NCI-H1436 (cell line): Measurements from ENCODE around the gene CNOT8.
"Not testable (repeated sequence)": the region's sequence is repeated elsewhere in the genome, so short reads cannot be mapped to it uniquely, and the experiment has no call there.

Experiments used
- DNase-seq: peaks from one replicate; lab custom pipeline; 2025; lab: John Stamatoyannopoulos, UW

CNOT8 gene

DNA sequence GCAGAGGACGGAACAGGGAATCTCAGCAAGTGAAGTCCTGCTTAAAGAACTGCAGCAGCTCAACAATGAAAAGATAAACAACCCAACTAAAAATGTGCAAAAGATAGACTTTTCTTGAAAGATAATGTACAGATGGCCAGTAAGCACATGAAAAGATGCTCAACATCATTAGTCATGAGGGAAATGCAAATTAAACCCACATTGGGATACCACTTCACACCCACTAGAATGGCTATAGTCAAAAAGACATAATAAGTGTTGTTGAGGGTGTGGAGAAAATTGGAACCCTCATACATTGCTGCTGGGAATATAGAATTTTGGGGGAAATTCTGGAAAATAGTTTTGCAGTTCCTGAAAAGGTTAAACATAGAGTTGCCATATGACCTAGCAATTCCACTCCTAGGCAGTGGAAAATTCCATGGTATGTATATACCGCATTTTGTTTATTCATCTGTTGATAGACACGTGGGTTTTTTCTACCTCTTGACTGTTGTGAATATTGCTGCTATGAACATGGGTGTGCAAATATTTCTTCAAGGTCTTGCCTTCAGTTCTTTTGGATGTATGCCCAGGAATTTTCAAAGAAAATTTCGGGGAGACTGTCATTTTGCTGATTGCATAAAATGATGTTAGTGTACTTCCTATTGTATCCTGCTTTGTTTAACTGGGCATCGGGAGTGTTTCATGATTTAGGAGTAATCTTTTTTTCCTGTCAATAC lies 7.2 kb downstream of the CNOT8 start:
- no peak for DNase-seq

DNA sequence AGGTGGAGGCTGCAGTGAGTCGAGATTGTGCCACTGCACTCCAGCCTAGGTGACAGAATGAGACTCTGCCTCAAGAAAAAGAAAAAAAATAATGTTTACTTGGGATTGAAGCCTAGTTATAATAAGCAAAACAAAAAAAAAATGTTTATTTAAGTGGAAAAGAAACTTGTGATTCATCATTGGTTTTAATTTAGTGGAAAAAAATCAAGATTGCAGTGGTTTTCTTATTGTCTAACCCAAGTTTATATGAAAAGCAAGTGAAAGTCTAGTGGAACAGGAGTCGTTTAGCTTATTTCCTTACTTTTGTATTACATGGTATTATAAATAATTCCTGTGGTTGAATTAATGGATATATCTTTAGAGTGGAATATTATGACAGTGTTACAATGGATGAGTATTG lies 8.4 kb downstream of the CNOT8 start:
- no peak for DNase-seq

DNA sequence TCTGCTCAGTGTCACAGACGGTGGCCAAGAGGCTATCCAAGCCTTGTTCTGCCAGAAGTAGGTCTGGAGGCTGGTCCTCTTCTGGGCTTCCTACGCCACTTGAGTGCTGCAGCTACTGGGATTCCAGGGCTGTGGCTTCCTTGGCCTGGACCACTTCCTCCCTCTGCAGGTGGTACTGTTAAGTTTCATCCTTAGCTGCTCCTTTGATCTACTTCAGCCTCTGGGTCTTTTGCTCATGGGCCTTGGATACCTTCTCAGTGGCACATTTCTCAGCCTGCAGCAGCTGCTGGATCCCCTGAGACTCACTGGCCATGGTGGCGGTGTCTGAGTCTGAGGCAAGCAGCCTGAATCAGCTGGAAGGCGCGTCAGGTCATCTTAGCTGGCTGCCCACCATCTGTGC lies 10.3 kb downstream of the CNOT8 start:
- no peak for DNase-seq

DNA sequence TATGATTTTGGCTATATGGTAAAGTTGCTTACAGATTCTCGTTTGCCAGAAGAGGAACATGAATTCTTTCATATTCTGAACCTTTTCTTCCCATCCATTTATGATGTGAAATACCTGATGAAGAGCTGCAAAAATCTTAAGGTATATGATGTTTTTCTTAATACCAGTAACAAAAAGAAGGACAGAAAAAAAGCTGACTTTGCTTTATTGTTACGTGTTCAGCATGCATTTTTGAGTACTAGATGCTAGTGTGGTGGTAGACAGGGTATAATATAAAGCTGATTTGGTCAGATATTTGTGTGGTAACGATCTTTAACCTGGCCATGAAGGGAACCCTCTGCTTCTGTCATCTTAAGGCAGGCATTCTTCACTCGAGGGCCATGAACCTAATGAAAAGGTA lies 13.3 kb downstream of the CNOT8 start:
- DNase-seq, result no peak

DNA sequence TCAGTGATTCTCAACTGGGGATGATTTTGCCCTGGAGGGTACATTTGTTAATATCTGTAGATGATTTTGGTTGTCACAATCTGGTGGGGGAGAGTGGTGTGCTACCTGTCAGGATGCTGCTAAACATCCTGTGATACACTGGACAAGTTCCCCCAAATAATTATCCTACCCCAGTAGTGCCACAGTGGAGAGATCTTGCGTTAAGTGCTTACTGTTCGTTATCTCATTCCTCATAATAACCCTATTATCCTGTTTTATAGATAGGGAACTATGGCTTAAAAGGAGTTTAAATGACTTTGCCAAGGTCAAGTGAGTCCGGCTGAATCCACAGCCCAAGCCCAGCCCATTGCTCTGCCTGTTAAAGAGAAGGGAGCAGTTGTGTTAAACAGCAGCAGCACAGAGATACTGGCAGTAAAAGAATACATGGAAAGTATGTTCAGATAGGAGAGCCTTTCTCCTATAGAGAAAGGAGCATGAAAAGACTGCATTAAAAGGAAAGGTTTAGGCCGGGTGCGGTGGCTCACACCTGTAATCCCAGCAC lies 15.4 kb downstream of the CNOT8 start:
- DNase-seq, result no peak

DNA sequence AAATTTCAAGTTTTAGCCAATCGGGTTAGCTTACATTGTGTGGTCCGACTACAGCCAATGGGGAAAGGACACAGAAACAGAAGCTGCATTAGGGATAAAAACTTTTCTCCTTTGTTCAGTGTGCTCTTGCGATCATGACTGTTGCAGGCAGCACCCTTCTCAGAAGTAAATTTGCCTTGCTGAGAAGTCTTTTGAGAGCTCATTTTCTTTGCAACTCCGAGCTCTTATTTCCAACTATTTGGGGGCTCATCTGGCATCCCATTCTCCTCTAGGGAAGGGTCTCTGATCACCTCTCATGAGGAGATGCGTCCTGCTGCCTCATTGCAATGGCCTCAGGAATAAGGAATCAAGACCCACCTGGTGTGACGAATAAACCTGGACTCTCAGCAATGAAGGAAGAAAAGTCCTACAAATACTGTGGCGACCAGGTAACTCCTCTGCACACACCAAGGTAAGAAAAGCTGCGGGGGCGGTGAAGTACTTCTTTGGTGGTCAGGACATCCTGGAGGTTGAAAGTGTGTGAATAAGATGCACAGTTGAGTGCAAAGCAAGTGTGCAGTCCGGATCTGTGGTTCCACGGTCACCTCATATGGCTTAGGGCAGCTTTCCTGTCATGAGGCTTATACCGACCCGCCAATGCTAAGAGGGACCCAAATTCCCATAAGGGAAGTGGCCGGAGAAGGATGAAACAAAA lies 20.4 kb downstream of the CNOT8 start:
- no peak for DNase-seq

DNA sequence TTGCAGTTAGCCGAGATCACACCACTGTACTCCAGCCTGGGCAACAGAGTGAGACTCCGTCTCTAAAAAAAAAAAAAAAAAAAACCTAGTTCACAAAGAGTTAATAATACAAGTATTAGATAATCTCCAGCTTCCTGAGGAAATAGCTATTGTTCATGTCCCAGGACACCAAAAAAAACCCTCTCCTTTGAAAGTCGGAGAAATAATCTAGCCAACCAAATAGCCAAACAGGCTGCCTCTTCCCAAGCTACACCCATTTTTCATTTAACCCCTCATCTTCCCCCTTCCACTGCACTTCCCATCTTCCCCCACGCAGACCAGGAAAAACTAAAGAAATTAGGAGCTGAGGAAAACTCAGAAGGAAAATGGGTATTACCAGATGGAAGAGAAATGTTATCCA lies 23.6 kb downstream of the CNOT8 start:
- no peak for DNase-seq

DNA sequence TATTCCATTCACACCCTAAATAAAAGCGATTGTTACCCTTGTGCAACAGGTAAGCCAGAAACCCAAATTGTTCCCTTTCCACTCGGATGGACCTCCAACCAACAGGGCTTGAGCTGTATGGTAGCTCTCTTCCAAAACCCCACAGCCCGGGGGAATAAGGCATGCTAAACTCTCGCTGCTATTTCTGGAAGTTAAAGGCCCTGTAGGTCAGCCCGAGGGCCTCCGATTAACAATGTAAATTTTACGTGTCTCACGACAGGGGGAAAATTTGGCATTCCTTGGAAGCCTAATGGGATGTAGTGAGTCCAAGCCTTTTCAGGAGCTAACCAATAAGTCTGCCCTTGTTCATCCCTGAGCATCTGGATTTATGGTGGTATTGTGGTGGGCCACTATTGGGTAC lies 26.0 kb downstream of the CNOT8 start:
- DNase-seq, result no peak

DNA sequence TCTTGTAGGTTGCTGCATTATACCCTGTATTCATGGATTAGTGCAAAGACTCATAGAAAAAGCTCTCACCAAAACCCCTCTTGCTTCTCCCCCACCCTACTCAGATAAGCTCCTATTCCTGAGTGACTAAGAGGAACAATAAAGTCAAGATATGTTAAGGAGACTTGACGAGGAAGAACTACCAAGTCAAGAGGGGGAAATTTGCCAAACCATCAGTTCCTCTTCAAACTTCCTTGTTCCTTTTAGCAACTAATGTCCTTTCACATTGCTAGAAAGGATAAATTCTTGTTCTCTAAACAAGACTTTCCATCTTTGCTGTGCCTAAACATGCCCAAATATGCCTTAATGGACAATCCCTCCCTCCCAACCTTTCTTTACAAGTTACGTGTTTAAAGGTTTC lies 27.0 kb downstream of the CNOT8 start:
- no peak for DNase-seq

DNA sequence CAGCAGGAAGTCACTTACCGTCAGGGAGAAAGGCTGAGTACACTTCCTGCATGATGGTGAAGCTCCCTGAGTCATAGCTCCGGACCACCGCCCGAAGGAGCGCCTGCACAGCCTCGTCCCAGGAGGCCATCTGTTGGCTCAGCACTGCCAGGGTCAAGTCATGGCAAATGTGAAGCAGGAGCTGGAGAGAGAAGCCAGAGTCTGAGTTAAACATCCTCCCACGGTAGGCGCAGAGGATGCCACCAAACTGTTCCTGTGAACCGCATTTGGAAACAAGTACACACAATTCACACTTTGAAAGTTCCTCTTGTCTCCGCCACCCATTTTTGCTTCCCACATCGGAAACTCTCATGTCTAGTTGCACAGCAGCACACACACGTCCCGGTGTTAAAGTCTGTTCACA lies 33.9 kb downstream of the CNOT8 start:
- no peak for DNase-seq

DNA sequence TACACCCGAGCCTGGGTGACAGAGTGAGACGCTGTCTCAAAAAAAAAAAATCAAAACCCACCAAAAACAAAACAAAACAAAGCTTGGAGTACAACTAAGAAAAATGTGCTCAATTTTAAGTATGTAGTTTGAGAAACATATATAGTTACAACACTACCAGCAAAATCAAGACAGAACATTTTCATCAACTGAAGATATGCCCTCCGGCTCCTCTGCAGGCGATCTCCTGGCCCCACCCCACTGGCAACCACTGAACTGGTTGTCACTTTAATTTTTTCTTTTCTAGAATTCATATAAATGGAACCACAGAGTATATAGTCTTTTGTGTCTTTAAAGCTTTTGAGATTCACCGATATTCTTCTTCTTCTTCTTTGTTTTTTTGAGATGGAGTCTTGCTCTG lies 35.0 kb downstream of the CNOT8 start:
- DNase-seq, result no peak

DNA sequence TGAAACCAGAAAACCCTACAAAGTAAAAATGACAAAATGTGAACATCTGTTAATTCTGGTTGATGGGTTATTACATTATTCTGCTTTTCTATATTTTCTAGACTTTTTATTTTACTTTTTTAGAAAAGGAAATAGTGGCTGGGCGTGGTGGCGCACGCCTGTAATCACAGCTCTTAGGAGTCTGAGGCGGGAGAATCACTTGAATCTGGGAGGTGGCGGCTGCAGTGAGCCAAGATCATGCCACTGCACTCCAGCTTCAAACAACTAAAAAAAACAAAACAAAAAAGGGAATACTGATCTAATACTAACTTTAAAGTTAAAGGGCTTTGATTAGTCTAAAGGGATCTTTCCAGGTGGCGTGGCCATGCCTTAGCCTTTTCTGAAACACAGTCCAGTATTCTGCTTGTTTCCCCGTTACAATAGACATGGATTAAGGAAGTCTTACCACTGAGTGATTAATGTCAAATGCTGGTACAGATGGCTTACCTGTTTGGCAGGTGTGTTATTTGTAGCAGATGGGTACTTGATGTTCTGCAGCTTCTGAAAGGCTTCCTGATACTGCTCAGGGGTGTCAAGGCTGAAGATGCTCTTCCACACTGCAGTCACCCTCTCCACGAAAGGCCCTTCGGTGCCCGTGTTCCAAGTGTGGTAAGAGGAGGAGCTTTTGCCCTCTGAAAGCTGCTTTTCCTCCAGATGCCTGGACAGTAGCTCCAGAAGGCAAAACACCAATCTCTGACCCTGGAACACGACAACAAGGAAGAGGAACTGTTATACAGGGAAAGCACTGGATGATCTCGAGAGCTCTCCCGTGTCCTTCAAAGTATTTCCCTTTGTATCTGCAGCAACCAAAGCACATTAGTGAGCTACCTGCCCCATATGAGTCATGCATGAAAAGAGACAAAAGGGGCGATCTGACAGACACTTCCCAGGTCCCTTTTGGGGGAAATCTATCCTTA lies 37.5 kb downstream of the CNOT8 start:
- DNase-seq, result no peak

DNA sequence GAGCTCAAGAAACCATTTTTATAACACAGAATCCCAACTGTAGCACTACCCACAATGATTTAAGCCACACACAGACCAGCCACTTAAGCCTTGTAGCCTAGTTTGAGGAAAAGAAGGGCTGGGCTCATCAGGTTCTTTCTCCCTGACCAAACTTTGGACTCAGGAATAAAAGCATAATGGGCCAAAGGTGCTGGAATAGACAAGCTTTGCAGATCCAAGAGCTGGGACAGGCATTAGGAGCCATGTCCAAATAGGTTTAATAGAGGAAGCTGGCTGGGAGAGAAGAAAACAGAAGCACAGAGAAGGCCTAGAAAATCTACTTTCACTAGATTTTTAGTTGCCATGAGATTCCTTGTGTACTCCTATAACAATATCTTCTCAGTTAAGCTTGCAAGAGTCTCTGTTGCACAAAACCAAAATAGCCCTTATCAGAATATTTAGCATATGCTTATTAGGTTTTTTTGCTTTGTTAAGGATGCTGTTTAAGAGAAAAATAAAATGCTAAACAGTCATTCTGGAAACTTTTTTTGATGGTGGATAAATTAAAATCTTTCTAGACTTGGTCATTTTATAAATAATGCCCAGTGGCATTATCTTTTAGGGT lies 38.2 kb downstream of the CNOT8 start:
- no peak for DNase-seq

DNA sequence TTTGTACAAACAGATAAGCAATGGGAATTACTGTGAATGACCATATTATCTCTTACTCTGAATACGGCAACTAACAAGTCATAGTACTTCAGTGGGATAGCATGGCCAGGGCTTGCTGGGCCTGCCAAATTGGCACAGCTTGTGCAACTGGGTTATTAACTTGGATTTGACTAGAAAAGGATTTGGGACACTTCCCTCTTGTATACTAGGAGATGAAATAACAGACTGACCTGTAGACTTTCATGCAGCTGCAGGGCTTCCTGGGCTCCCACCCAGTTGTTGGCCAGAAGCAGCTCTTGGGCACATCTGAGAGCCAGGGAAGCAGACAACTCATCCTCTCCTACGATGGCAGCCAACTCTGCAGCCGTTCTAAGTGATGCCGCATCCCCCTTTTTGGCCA lies 39.8 kb downstream of the CNOT8 start:
- no peak for DNase-seq

DNA sequence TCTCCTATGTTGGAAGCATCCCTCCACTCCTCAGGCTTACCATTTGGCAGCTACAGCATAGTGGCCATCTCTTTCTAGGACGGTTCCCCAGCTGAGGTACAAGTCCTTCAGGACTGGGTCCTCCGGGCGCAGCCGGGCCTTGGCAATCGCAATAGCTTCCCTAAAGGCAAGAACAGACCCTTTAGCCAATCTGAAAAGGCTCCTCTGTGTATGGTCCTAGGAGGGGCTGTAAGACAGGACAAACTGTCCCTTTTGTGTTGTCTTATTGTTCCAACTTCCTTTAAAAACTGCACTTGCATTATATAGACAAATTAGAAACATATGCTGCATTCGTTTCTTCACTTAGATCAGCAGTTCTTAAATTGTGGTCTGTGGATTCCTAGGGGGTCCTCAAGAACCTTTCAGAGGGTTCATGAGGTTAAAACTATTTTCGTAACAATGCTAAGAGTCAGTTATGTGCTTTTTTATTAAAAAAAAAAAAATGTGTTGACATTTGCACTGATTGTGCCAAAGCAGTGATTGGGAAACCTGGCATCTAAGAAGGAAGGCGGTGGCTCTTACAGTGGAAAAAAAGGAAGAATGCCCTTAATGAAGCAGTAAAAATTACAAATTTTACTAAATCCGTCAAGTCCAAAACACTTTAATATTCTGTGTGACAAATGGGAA lies 40.9 kb downstream of the CNOT8 start:
- no peak for DNase-seq

DNA sequence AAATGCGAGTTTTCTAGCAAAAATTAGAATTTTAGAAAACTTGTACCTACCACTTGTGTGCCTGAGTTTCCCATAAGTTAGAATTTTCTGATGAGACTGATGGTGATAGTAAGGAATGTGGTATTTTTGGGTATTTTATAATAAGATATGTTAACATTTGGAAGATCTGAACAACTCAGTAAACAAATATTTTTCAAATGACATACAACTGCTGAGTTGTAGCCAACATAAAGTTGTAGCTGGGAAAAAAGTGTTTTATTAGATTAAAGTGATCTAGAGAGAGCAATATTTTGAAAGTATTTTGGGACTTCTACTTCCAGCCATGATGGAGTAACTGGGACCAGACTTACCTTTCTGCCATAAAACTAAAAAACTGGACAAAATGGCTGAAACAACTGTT lies 41.6 kb downstream of the CNOT8 start:
- DNase-seq, result no peak

DNA sequence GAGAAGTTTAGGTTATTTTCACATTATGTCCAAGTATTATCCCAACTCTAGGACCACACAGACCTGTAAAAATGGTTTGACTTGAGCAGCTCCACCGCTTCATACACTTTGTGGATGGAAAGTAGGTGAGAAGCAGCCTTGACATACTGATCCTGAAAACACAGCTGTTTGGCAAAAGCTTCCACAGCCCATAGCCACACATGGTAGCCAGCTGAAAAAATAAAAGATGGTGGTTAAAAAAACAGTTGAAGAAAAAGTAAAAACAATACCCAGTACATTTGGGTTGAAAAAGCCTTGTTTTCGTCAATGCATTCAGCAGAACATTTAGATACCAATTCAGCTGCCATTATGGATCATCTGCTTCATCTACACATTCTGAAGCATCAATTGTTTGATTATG lies 42.8 kb downstream of the CNOT8 start:
- DNase-seq, result no peak

DNA sequence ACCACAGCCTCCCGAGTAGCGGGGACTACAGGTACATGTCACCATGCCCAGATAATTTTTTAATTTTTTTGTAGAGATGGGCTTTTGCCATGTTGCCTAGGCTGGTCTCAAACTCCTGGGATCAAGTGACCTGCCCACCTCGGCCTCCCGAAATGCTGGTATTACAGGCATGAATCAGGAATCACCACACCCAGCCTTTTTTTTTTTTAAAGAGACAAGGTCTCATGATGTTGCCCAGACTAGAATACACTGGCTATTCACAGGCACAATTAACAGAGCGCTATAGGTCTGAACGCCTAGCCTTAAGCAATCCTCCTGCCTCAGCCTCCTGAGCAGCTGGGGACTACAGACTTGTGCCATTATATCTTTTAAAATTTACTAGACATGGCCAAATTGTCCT lies 43.5 kb downstream of the CNOT8 start:
- no peak for DNase-seq

DNA sequence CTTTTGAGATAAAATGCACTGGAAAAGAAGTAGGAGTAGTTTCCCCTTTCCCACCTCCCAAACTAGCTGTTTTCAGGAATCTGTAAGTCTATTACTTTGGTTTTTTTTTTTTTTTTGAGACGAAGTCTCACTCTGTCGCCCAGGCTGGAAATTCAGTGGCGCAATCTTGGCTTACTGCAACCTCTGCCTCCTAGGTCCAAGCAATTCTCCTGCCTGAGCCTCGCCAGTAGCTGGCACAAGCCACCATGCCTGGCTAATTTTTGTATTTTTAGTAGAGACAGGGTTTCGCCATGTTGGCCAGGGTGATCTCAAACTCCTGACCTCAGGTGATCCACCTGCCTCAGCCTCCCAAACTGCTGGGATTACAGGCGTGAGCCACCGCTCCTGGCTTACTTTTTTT lies 47.2 kb downstream of the CNOT8 start:
- DNase-seq, result not testable (repeated sequence)

DNA sequence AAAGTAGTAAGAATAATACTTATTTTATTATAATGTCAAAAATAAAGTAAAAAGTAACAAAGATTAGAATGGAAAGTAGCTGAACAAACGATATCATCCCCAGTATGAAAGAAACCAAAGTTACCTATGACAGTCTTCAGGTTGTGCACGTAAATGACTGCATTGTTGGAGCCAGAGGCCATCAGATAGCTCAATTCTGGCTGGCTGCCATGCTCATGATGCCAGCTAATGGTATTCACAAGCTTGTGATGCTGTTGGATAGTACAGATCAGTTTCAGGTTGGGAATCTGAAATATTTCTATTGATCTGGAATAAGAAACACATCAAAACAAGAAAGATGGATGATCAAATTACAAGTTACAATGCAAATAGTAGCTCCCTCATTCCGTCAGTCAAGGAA lies 58.4 kb downstream of the CNOT8 start:
- DNase-seq, result no peak

DNA sequence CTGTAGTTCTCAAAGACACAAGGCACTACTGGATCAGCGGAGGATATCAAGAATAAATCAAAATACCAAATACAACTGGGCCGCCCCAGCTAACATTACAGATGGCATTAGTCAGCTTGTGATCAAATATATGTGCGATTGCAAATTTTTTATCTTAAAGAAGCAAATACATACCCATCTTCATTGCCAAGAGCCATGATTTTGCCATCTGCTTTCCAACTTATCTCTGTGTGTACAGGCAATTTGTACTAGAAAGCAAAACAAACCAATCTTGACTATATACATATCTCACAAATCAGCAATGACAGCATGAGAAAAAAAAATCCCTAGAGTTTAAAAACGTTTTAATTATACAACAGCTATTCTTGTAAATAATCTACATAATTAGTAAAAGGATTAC lies 59.3 kb downstream of the CNOT8 start:
- no peak for DNase-seq
